ENCODE data around the gene CLIP2. TPM values are rescaled to one million over a fixed set of nuclear protein-coding genes. Genes with fewer than 3 reads are reported as not detected.

CLIP2 gene
- total RNA-seq (10 to 100 TPM; 20.6 to 23.2 TPM), polyA plus RNA-seq (ENCODE audit: insufficient read length in 6 of 6) (10 to 100 TPM; 23.0 to 32.8 (median 28.1) TPM)
- long read RNA-seq, donor 1, full-length matches to known transcripts = 3 of 10 reads
- long read RNA-seq, donor 1, partial matches to known transcripts = 7 of 10 reads
- long read RNA-seq, donor 1, other reads (novel, unspliced or antisense) = 0 of 10 reads
- long read RNA-seq, donor 2, full-length matches to known transcripts = 4 of 17 reads
- long read RNA-seq, donor 2, partial matches to known transcripts = 13 of 17 reads
- long read RNA-seq, donor 2, other reads (novel, unspliced or antisense) = 0 of 17 reads
- long read RNA-seq, donor 3, full-length matches to known transcripts = 3 of 9 reads
- long read RNA-seq, donor 3, partial matches to known transcripts = 6 of 9 reads
- long read RNA-seq, donor 3, other reads (novel, unspliced or antisense) = 0 of 9 reads
- long read RNA-seq, donor 4 = 0 reads
- long read RNA-seq, donor 5, full-length matches to known transcripts = 2 of 7 reads
- long read RNA-seq, donor 5, partial matches to known transcripts = 5 of 7 reads
- long read RNA-seq, donor 5, other reads (novel, unspliced or antisense) = 0 of 7 reads
- long read RNA-seq, donor 6, full-length matches to known transcripts = 3 of 3 reads
- long read RNA-seq, donor 6, partial matches to known transcripts = 0 of 3 reads
- long read RNA-seq, donor 6, other reads (novel, unspliced or antisense) = 0 of 3 reads
- long read RNA-seq, donor 7, full-length matches to known transcripts = 3 of 3 reads
- long read RNA-seq, donor 7, partial matches to known transcripts = 0 of 3 reads
- long read RNA-seq, donor 7, other reads (novel, unspliced or antisense) = 0 of 3 reads
- long read RNA-seq, donor 8, full-length matches to known transcripts = 3 of 3 reads
- long read RNA-seq, donor 8, partial matches to known transcripts = 0 of 3 reads
- long read RNA-seq, donor 8, other reads (novel, unspliced or antisense) = 0 of 3 reads
- long read RNA-seq, donor 9 = 0 reads
- long read RNA-seq, donor 10, partial matches to known transcripts = 1 of 2 reads
- long read RNA-seq, donor 10, other reads (novel, unspliced or antisense) = 1 of 2 reads
- long read RNA-seq, donor 11, full-length matches to known transcripts = 12 of 40 reads
- long read RNA-seq, donor 11, partial matches to known transcripts = 28 of 40 reads
- long read RNA-seq, donor 11, other reads (novel, unspliced or antisense) = 0 of 40 reads
- long read RNA-seq, donor 12, full-length matches to known transcripts = 4 of 9 reads
- long read RNA-seq, donor 12, partial matches to known transcripts = 5 of 9 reads
- long read RNA-seq, donor 12, other reads (novel, unspliced or antisense) = 0 of 9 reads

- H3K36me3 ChIP-seq = no peaks in the 10 kb centered on the region
- intact Hi-C loops (cut with DNase I) = no loop called here
- peaks cover 8 to 37% of the 10 kb centered on the region in 2 donors for H3K4me1 ChIP-seq
- H3K9me3 ChIP-seq = no peaks in the 10 kb centered on the region
- peaks cover 5 to 29% of the 10 kb centered on the region in 2 donors for H3K27me3 ChIP-seq
- peak; percentile 73 to 96 (median 84) for DNase-seq
- ATAC-seq = peak; percentile 92
- peak within 1 kb of the TSS; percentile 60 to 68 for H3K4me3 ChIP-seq
- TF ChIP-seq, protein P1, sequence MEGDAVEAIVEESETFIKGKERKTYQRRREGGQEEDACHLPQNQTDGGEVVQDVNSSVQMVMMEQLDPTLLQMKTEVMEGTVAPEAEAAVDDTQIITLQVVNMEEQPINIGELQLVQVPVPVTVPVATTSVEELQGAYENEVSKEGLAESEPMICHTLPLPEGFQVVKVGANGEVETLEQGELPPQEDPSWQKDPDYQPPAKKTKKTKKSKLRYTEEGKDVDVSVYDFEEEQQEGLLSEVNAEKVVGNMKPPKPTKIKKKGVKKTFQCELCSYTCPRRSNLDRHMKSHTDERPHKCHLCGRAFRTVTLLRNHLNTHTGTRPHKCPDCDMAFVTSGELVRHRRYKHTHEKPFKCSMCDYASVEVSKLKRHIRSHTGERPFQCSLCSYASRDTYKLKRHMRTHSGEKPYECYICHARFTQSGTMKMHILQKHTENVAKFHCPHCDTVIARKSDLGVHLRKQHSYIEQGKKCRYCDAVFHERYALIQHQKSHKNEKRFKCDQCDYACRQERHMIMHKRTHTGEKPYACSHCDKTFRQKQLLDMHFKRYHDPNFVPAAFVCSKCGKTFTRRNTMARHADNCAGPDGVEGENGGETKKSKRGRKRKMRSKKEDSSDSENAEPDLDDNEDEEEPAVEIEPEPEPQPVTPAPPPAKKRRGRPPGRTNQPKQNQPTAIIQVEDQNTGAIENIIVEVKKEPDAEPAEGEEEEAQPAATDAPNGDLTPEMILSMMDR (IDR thresholded peaks at IDR 0.05) = no peak
- peak within 1 kb of the TSS; percentile 53 for H3K27ac ChIP-seq
These were observed at the start of gene CLIP2 for GRCh38 chr7:74289018-74289658. CLIP2 (plus strand) TSS chr7:74289407; CDS start chr7:74317547, 28,140 bp downstream.

GRCh38 chr7:74240482-74240881 lies 48.7 kb upstream of the CLIP2 start:
- Histone ChIP-seq H3K36me3 (peaks cover 0 to 98% of the 10 kb centered on the region in 2 donors), H3K4me1 (peaks cover 0 to 11% of the 10 kb centered on the region in 2 donors), H3K27ac (no peak overlapping the region), H3K27me3 (no peaks in the 10 kb centered on the region), H3K9me3 (no peaks in the 10 kb centered on the region), H3K4me3 (no peak overlapping the region)
- DNase-seq (no peak), ATAC-seq (no peak)
- intact Hi-C loops (cut with DNase I) = no loop called here
- TF ChIP-seq, protein P1 (IDR thresholded peaks at IDR 0.05) = no peak

GRCh38 chr7:74242122-74242443 lies 47.1 kb upstream of the CLIP2 start:
- Histone ChIP-seq H3K4me1 (peaks cover 0 to 11% of the 10 kb centered on the region in 2 donors), H3K27me3 (no peaks in the 10 kb centered on the region), H3K9me3 (no peaks in the 10 kb centered on the region), H3K27ac (peak overlapping the region in 1 of 2 donors; percentile 37), H3K36me3 (peaks cover 0 to 98% of the 10 kb centered on the region in 2 donors), H3K4me3 (no peak overlapping the region)
- intact Hi-C loops (cut with DNase I) = no loop called here
- no peak for ATAC-seq
- DNase-seq = no peak
- TF ChIP-seq, protein P1 (IDR thresholded peaks at IDR 0.05) = no peak

DNA sequence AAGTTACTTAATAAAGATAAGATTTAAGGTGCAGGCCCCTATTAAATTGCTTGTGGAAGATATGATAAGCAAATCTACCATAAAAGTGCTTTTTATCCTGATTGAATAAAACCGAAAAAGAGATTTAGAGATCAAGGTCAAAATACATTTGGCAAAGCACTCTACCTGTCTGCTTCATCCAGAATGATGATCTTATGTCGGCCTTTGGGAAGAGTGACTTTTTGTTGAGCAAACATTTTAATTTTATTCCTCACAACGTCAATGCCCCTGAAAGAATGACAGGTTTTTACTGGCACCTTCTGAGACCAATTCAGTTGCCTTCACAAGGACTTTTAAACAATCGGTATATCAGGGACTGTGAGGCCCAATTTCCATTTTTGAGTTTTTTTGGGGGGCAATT lies 42.7 kb upstream of the CLIP2 start:
- TF ChIP-seq, protein P1 (IDR thresholded peaks at IDR 0.05) = no peak
- DNase-seq = no peak
- peaks cover 0 to 98% of the 10 kb centered on the region in 2 donors for H3K36me3 ChIP-seq

More for the DNA sequence above, 42.7 kb upstream of the CLIP2 start:
- intact Hi-C loops (cut with DNase I) = no loop called here
- no peaks in the 10 kb centered on the region for H3K27me3 ChIP-seq
- H3K4me1 ChIP-seq = peaks cover 0 to 10% of the 10 kb centered on the region in 2 donors
- H3K9me3 ChIP-seq = no peaks in the 10 kb centered on the region
- H3K27ac ChIP-seq = no peak overlapping the region
- ATAC-seq = no peak
- H3K4me3 ChIP-seq = no peak overlapping the region

Measured in left lung (tissue), 14 donors.